IPS-NIHi7 (cell line): ENCODE measurements around the gene OTOF.

Experiments
- DNase-seq: peaks from one replicate; pipeline ENCODE4 v3.0.0; 2012; ENCODE audit warnings: mixed read lengths; ENCODE audit errors: extremely low spot score

Gene OTOF

GRCh38 chr2:26500406-26500805 lies 22.5 kb upstream of the OTOF start:
- no peak for DNase-seq

GRCh38 chr2:26495705-26496297 lies 17.9 kb upstream of the OTOF start:
- DNase-seq: peak; percentile 37

DNA sequence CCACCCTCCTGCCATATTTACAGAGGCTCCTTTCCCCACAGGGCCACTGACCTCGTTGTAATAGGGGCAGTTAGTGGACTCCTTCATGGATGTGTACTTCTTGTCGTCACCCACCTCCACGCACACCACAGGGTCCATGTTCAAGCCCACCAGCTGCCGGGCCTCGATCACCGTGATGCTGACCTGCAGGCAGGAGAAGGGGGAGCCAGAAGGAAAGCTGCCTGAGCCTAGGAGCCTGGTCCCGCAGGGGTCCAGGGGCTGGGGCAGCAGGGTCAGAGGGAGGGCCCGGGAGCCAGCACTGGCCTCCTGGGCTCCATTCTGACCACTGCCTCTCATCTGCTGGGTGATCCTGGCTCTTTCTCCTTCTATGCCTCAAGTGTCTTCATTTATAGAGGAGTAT lies 17.0 kb upstream of the OTOF start:
- no peak for DNase-seq

DNA sequence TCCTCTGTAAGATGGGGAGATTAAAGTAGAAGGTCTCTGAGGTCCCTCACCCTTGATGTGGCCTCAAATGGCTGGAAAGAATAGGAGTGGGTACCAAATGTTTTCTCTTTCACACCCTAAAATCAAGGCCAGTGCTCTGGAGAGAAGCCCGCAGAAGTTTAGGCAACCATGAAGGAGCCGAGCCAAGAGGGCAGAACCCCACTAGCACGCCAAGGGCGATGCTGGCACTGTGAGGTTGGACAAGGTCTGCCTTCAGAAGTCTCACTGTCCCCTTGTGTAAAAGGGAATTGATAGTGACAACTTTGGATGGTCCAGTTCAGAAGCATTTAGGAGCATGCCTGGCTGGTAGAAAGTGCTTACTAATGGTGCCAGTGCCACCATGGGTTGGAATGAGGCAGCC lies 16.3 kb upstream of the OTOF start:
- DNase-seq: no peak

GRCh38 chr2:26493566-26493965 lies 15.6 kb upstream of the OTOF start:
- no peak for DNase-seq

- DNase-seq: no peak
Observed at GRCh38 chr2:26492749-26493515, 15.0 kb upstream of the OTOF start.

DNA sequence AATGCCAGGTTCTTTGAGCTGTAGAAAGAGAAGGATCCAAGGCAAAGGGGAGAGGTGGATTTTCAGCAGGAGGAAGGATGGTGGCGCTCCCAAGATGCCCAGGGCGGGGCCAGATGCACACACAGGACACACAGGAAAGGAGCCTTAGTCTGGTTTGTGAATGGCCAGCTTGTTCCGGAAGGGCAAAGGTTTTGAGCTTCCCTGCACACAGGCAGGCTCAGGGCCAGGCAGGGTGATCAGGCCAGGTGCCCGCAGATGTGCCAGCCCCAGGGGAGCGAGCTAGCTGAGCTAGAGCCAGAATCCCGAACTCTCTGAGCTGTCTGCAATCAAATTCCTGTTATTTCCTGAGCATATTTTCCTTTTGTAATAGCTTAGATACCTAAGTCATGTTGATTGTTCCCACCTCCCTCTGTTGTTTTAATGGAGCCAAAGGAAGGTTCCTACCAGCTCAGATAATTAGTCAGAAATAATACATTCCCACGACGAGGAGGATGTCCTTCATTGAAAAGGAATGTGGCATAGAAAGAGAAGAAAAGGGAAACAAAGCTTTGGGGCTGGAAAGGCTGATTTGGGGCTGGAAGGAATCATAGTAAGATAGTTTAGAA lies 13.7 kb upstream of the OTOF start:
- no peak for DNase-seq

DNA sequence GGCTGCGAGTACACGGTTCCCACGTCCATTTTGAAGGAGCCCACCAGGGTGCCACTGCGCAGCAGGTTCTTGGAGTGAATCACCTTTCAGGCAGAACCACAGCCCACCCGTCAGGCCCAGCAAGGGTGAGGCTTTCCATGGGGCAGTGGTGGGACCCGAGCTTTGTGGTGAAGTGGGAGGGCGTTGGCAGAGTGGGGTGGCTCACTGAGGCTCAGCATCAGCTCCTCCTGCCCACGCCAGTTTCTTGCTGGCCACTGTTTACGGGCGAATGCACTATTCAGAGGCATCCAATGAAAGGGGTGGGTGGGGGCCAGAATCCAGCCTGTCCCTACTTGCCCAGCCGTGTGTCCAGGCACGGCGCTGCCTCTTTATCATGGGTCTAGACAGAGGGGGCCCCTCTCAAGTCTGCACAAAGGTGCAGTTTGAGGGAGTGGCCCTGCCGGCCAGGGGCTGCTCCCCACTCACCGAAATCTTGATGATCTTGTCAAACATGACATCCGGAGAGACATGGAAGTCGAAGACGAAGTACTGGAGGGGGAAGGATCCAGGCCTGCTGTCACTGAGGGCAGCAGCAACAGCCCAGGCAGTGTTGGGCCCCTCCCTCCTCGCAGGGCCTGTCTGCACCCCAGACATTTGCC lies 11.4 kb upstream of the OTOF start:
- DNase-seq: no peak

- no peak for DNase-seq
Observed at GRCh38 chr2:26488463-26489212, 10.7 kb upstream of the OTOF start.

DNA sequence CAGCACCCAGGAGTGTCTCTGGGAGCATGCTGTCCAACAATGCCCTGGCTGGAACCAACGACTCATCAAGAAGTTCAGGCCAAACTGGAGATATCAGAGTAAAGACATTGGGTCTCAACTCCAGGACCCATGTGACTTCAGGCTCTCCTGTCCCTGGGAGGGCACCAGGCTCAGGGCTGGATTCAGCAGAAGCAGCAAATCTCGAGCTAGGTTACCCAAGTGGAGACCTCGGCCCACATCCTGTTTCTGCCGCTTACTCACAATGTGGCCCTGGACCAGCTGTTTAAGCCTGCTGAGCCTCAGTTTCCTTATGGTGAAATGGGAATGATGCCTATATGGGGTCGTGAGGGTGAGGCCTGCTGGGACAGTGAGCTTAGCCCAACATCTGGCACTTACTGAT lies 9.3 kb upstream of the OTOF start:
- DNase-seq: no peak

DNA sequence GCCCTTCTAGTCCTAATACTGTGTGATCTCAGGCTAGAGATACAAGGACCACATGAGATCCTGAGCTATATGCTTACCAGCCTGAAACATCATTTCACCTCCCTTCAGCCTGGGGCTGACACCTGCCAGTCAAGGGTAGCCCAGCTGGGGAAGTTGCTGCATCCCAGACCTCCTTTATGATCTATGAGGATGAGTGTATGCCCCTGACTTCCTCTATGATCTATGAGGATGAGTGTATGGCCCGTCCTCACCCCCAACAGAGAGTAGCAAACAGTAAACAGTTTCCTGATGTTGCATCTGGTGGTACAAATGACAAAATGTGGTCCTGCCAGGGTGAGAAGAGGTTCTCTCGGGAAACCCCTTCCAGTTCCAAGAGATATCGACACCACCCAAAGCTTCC lies 8.9 kb upstream of the OTOF start:
- DNase-seq: no peak

DNA sequence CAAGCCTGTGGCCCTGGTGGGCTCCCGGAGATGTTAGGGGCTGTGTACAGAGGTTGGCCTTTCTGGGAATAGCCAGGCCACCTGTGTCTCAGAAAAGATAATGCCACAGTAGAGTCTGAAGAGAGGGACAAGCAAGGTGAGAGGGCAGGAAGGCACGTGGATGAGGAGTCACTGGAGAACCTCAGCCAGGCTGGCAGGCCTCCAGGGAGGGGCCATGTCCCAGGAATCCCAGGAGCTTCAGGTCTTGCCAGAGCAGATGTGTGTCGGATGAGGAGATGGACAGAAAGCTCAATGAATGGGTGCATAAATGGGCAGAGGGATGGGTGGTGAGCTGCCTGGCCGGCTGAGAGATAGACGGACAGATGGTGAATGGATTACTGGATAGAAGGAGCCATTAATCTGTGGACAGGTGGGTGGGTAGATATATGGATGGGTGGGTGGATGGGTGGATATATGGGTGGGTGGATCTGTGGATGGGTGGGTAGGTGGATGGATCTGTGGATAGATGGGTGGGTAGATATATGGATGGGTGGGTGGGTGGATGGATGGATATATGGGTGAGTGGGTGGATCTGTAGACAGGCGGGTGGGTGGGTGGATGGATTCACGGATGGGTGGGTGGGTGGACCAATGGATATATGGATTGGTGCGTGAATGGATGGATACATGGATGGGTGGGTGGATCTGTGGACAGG lies 7.9 kb upstream of the OTOF start:
- DNase-seq: no peak

DNA sequence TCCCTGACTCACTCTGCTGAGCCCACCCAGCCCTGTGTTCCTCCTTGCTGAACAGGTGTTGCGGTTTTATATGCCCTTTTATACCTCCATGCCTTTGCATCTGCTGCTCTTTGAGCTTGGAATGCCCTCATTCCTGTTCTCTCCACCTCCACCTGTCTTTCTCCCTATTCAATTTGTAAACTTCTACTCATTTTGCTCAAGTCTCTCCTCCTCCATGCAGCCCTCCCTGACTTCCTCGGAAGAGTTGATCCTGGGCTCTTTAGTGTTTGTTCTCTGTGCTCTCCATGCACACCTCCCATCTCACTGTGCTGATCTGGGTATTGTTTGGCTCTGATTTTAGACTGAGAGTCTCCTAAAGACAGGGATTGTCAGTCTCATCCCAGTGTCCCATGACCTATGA lies 7.2 kb upstream of the OTOF start:
- no peak for DNase-seq

DNA sequence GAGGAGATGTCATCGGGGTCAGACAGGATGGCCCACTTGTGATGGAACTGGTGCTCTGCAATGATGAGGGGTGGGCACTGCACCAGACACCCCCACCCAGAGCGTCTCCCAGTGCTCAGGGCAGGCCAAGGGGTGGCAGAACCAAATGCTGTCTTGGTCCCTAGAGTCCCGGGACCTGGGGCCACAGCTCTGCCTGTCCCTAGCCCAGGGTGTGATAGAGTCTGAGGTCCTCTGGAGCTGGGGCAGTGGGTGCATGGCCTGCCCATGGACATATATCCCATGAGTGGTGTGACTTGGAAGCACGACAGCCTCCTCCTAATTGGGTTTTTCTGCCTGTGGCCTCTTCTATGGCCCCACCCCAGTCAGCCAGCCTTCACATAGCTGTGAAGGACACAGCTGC lies 6.7 kb upstream of the OTOF start:
- DNase-seq: no peak

DNA sequence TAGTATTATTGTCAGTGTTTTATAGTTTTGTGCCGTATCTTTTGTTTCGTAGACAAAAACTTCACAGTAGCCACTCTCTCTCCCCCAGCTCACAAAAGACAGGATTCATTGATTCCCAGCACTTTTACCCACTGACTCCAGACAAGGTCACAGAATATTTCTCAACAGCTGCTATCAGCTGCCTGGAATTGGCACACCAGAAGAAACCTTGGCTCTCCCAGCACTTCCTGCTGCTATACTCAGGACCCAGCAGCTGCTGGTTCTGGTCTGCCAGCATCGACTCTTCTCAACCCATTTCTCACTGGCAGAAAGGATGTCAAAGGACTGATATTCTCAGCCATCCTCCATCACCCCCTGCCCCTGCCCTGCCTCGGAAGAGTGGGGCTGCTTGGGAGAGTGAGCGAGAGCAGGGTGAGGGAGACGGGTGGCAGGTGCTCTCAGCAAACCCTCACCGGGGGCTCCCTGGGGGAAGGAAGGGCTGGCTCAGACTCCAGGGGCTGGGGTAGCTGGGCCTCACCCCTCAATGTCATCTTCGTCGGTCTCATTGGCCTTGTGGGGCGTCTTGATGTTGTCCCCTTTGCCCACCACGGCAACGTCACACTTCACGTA lies 6.1 kb upstream of the OTOF start:
- no peak for DNase-seq

GRCh38 chr2:26483516-26483915 lies 5.6 kb upstream of the OTOF start:
- no peak for DNase-seq

GRCh38 chr2:26483027-26483326 lies 5.1 kb upstream of the OTOF start:
- no peak for DNase-seq

DNA sequence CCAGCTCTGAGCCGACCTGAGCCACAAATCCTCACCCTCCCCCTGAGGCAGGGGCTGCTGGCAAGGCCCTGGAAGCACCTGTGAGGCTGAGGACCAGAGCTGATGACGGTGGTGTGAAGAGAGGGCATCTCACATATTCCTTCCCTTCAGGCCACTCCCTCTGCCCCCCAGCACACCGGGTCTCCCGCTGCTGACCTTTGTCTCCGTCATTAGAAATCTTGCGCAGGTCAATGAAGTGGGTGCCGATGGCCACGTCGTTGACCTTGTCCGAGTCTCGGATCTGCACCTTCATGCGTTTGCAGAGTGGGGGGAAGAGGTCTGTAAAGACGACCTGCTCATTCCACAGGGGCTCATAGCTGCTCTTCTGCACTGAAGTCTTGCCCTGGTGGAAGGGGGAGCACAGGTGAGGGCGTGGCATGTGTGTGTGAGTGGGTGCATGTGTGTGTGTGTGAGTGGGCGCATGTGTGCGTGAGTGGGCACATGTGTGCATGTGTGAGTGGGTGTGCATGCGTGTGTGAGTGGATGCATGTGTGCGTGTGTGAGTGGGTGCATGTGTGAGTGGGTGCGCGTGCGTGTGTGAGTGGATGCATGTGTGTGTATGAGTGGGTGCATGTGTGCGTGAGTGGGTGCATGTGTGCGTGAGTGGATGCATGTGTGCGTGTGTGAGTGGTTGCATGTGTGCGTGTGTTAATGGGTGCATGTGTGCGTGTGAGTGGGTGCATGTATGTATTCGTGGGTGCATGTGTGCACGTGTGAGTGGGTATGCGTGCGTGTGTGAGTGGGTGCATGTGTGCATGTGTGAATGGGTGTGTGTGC lies 4.5 kb upstream of the OTOF start:
- no peak for DNase-seq

DNA sequence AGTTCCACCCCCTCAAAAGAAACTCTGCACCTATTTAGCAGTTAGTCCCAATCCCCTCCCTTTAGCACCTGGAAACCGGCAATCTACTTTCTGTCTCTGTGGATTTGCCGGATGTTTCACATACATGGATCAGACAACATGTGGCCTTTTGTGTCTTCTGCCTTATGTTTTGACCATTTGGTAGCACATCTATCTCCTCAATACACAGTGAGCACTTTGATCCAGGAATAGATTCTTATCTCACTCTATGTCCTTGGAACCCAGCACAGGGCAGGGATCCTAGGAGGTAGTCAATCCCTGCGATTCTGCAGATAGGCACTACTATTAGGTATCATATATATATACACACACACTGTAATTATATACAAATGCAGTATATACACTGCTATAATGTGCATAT lies 3.8 kb upstream of the OTOF start:
- no peak for DNase-seq
